B cell (primary cell): ENCODE results near the gene EIF4A2. TPM values are rescaled to one million over a fixed set of nuclear protein-coding genes. Genes with fewer than 3 reads are reported as not detected.
A peak's percentile ranks its signal among the peaks of the same experiment; 100 is the strongest.
"Not testable (repeated sequence)": the region's sequence is repeated elsewhere in the genome, so short reads cannot be mapped to it uniquely, and the experiment has no call there.

Experiments used
- ATAC-seq: fragments of 200-7000 bp; cut with Tn5 transposase; one replicate; pipeline ENCODE4 v1.10.0; 2021; ENCODE audit warnings: low read depth, mild to moderate bottlenecking, moderate number of reproducible peaks, moderate library complexity
- CTCF ChIA-PET: fragments of 350-600 bp; sonication (Branson Sonifier 250); formaldehyde crosslinking; loops from one replicate; lab custom pipeline; 2021; ENCODE audit warnings: antibody characterized with exemption, inconsistent platforms; lab: Charles Lee
- POLR2A ChIA-PET: fragments of 350-600 bp; sonication (Branson Sonifier 250); formaldehyde crosslinking; loops from one replicate; lab custom pipeline; 2021; ENCODE audit warnings: antibody characterized with exemption; lab: Charles Lee
- DNase-seq: peaks from one replicate; pipeline ENCODE4 v3.0.0; 2013
- H2AFZ ChIP-seq: 2 replicates; pipeline ENCODE4 v1.6.1; 2012; ENCODE audit warnings: mild to moderate bottlenecking, low read depth, low read length; ENCODE audit not compliant: insufficient read depth, poor library complexity, severe bottlenecking
- H3K27ac ChIP-seq, 2 donors: 1 replicate in 1 of 2; 2 replicates in 1 of 2; pipeline ENCODE4 v1.5.1; 2012 to 2013; ENCODE audit warnings: low read length in 2 of 2, mild to moderate bottlenecking in 2 of 2, moderate library complexity in 1 of 2
- H3K27me3 ChIP-seq, 4 experiments: fragments of 200-600 bp in 1 of 4; sonication (generic) in 1 of 4; replicated peaks in 1 of 4; 1 replicate in 2 of 4; 2 replicates in 2 of 4; pipeline versions ENCODE4 v1.6.1 to v1.7.0; 2013 to 2016; ENCODE audit warnings: low read length in 3 of 4, mild to moderate bottlenecking in 2 of 4, mixed read lengths in 1 of 4, moderate library complexity in 1 of 4; ENCODE audit not compliant: insufficient read depth in 4 of 4, control insufficient read depth in 3 of 4; ENCODE audit errors: control extremely low read depth in 1 of 4
- H3K36me3 ChIP-seq, 2 experiments: replicated peaks in 1 of 2; 1 replicate in 1 of 2; 2 replicates in 1 of 2; pipeline versions ENCODE4 v1.6.1 to v1.7.1; 2013; ENCODE audit warnings: low read length in 1 of 2; ENCODE audit not compliant: insufficient read depth in 2 of 2, control insufficient read depth in 1 of 2; ENCODE audit errors: control extremely low read depth in 1 of 2, extremely low read depth in 1 of 2
- H3K4me1 ChIP-seq, 2 donors: fragments of 200-600 bp in 1 of 2; sonication (generic) in 1 of 2; 1 replicate in 1 of 2; 2 replicates in 1 of 2; pipeline versions ENCODE4 v1.5.1 to v1.6.1; 2013 to 2017; ENCODE audit warnings: low read length in 2 of 2; ENCODE audit not compliant: control insufficient read depth in 2 of 2, insufficient read depth in 2 of 2
- H3K4me2 ChIP-seq: replicated peaks from 2 replicates; pipeline ENCODE3; 2012; ENCODE audit warnings: mild to moderate bottlenecking, low read depth, low read length; ENCODE audit not compliant: poor library complexity, severe bottlenecking
- H3K4me3 ChIP-seq, 5 experiments: fragments of 200-600 bp in 1 of 5; sonication (generic) in 1 of 5; 1 replicate in 3 of 5; 2 replicates in 2 of 5; pipeline versions ENCODE4 v1.5.1 to v1.7.0; 2011 to 2016; ENCODE audit warnings: low read length in 4 of 5, mild to moderate bottlenecking in 4 of 5, low read depth in 2 of 5, control low read depth in 1 of 5, moderate library complexity in 1 of 5; ENCODE audit not compliant: insufficient read depth in 1 of 5; ENCODE audit errors: control extremely low read depth in 1 of 5, extremely low read depth in 1 of 5
- H3K79me2 ChIP-seq: fragments of 200-600 bp; sonication (generic); one replicate; pipeline ENCODE4 v1.6.0; 2016; ENCODE audit warnings: low read length; ENCODE audit not compliant: control insufficient read depth, insufficient read depth
- H3K9ac ChIP-seq: fragments of 200-600 bp; sonication (generic); 2 replicates; pipeline ENCODE4 v1.6.1; 2017; ENCODE audit warnings: mild to moderate bottlenecking, low read length, moderate library complexity
- H3K9me3 ChIP-seq, 3 donors: one replicate each; pipeline versions ENCODE4 v1.6.1 to v1.7.1; 2013; ENCODE audit warnings: low read length in 2 of 3; ENCODE audit not compliant: control insufficient read depth in 2 of 3, insufficient read depth in 1 of 3; ENCODE audit errors: control extremely low read depth in 1 of 3
- H4K20me1 ChIP-seq: 2 replicates; pipeline ENCODE4 v1.6.0; 2012; ENCODE audit warnings: mild to moderate bottlenecking, low read length; ENCODE audit not compliant: insufficient read depth, control insufficient read depth, poor library complexity, severe bottlenecking
- H3K27ac Mint-ChIP-seq: one replicate; pipeline ENCODE4 v1.8.0; 2021; ENCODE audit warnings: mixed read lengths
- H3K27me3 Mint-ChIP-seq: one replicate; pipeline ENCODE4 v1.8.0; 2021; ENCODE audit warnings: mixed read lengths
- H3K4me1 Mint-ChIP-seq: one replicate; pipeline ENCODE4 v1.8.0; 2021; ENCODE audit warnings: mixed read lengths
- H3K4me3 Mint-ChIP-seq: one replicate; pipeline ENCODE4 v1.8.0; 2021; ENCODE audit warnings: mixed read lengths
- H3K9me3 Mint-ChIP-seq: one replicate; pipeline ENCODE4 v1.8.0; 2022; ENCODE audit warnings: mixed read lengths; ENCODE audit not compliant: insufficient read depth
- EZH2 ChIP-seq: IDR thresholded peaks from 2 replicates; pipeline ENCODE4 v1.6.1; 2012; ENCODE audit warnings: borderline replicate concordance, low read depth, mild to moderate bottlenecking, moderate library complexity, low read length; ENCODE audit not compliant: insufficient read depth, poor library complexity, severe bottlenecking
- WGBS: methylation state at CpG from one replicate; pipeline ENCODE4 v1.1.5; 2013; ENCODE audit warnings: missing lambda C conversion rate; ENCODE audit not compliant: insufficient coverage; 5-methylcytosine and 5-hydroxymethylcytosine counted together
- intact Hi-C: fragments of 100-400 bp; cut with micrococcal nuclease; formaldehyde crosslinking; loops from one replicate; pipeline ENCODE4 v1.10.0; 2022
- polyA plus RNA-seq: library from polyadenylated mRNA; depleted of rRNA; stranded (reverse); fragments of >200 nt; gene quantifications from 2 replicates; pipeline ENCODE4 v1.2.3, GENCODE V29; 2012
- total RNA-seq, 2 donors: library from RNA; stranded (reverse); fragments of 120-200 nt in 1 of 2; gene quantifications; 1 replicate in 1 of 2; 2 replicates in 1 of 2; pipeline versions ENCODE4 v1.2.3 to v1.2.4, GENCODE V29; 2013 to 2022
- TF ChIP-seq, protein P1 (sequence below): fragments of 200-600 bp; IDR thresholded peaks from one replicate; pipeline ENCODE4 v1.8.0; 2022; ENCODE audit warnings: antibody characterized with exemption, mild to moderate bottlenecking

EIF4A2 gene
- total and polyA plus RNA-seq, 2 donors (not counting 1 experiment from before 2014, with no cell fraction given): 506 to 547 TPM

DNA sequence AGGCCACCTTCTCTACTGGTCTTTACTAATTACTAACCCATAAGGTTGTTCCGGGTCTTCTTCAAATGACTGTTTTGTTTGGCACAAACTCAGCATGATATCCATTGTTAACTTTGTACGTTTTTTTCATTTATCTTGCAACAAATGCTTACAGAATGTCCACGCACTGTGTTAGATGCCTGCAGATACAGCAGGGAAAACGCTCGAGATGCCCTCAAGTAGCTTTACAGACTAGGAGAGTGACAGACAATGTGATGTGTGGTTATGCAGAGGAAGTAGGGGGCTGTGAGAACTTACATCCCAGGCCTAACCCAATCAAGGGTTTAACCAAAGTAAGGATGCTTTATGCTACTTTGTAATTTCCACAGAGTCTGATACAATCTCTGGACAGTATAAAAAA lies 23.9 kb downstream of the EIF4A2 start:
- Mint-ChIP-seq H3K27ac (peak overlapping the region; percentile 97), H3K4me1 (peaks cover 20% of the 10 kb centered on the region), H3K9me3 (no peaks in the 10 kb centered on the region), H3K27me3 (no peaks in the 10 kb centered on the region), H3K4me3 (peak overlapping the region; percentile 99)
- TF ChIP-seq, protein P1, sequence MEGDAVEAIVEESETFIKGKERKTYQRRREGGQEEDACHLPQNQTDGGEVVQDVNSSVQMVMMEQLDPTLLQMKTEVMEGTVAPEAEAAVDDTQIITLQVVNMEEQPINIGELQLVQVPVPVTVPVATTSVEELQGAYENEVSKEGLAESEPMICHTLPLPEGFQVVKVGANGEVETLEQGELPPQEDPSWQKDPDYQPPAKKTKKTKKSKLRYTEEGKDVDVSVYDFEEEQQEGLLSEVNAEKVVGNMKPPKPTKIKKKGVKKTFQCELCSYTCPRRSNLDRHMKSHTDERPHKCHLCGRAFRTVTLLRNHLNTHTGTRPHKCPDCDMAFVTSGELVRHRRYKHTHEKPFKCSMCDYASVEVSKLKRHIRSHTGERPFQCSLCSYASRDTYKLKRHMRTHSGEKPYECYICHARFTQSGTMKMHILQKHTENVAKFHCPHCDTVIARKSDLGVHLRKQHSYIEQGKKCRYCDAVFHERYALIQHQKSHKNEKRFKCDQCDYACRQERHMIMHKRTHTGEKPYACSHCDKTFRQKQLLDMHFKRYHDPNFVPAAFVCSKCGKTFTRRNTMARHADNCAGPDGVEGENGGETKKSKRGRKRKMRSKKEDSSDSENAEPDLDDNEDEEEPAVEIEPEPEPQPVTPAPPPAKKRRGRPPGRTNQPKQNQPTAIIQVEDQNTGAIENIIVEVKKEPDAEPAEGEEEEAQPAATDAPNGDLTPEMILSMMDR: no peak
- TF ChIP-seq EZH2: no peak
- peaks cover 15 to 19% of the 10 kb centered on the region in 2 donors for H3K4me1 ChIP-seq
- H2AFZ ChIP-seq: peak overlapping the region; percentile 92
- intact Hi-C loops: loop anchor here (5.0 kb wide), 2 partner anchors 35 to 190 kb away; no protein-coding TSS in a partner anchor
- WGBS: 67% methylated on average over 1 of the region's 5 CpGs
- peak overlapping the region; percentile 78 to 86 for H3K27ac ChIP-seq
- H3K27me3 ChIP-seq: no peaks in the 10 kb centered on the region
- CTCF ChIA-PET: interaction anchor here (1.8 to 5.8 kb wide), 2 partner anchors 13 to 190 kb away, joined by 7 to 25 read pairs; no protein-coding TSS in a partner anchor
- H3K4me3 ChIP-seq: peak overlapping the region in 4 of 5 experiments; percentile 78 to 94 (median 90)
- H3K9ac ChIP-seq: peak overlapping the region; percentile 73
- peaks cover 3 to 7% of the 10 kb centered on the region in 2 experiments for H3K36me3 ChIP-seq
- H4K20me1 ChIP-seq: no peaks in the 10 kb centered on the region
- DNase-seq: no peak
- H3K9me3 ChIP-seq: peaks cover 0 to 2% (median 0%) of the 10 kb centered on the region in 3 donors
- no peak for ATAC-seq
- peaks cover 18% of the 10 kb centered on the region for H3K79me2 ChIP-seq
- H3K4me2 ChIP-seq: peak overlapping the region; percentile 86
- POLR2A ChIA-PET: interaction anchor here (0.6 to 2.8 kb wide), 3 partner anchors 24 to 260 kb away, joined by 4 to 16 read pairs (median 5); partner anchors contain the start of gene EIF4A2

DNA sequence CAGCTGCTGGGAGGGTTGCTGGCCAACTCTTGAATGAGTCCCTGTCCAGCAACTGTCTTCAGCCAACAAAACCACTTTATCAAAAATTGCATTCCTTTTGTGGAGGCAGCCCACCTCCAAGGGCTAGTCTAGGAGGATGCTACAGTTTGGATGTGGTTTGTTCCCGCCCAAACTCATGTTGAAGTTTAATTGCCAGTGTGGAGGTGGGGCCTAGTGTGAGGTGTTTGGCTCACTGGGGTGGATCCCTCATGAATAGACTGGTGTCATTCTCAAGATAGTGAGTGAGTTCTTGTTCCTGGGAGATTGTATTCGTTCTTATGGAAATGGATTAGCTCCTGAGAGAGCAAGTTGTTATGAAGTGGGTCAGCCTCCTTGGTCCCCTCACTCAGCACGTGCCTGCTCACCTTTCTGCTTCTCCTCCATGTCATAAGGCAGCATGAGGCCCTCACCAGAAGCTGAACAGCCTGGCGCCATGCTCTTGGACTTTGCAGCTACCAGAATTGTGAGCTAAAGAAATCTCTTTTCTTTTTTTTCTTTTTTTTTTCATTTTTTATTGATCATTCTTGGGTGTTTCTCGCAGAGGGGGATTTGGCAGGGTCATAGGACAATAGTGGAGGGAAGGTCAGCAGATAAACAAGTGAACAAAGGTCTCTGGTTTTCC lies 27.1 kb downstream of the EIF4A2 start:
- no peaks in the 10 kb centered on the region for H3K27me3 ChIP-seq
- intact Hi-C loops: no loop called here
- H3K9ac ChIP-seq: no peak overlapping the region
- no peak overlapping the region for H3K27ac ChIP-seq
- Mint-ChIP-seq H3K27ac (no peak overlapping the region), H3K4me3 (no peak overlapping the region), H3K4me1 (peaks cover 13% of the 10 kb centered on the region), H3K27me3 (peaks cover 6% of the 10 kb centered on the region), H3K9me3 (no peaks in the 10 kb centered on the region)
- peaks cover 7% of the 10 kb centered on the region for H3K79me2 ChIP-seq
- no peaks in the 10 kb centered on the region for H4K20me1 ChIP-seq
- ChIA-PET CTCF (interaction anchor here (5.8 kb wide), 1 partner anchor 10 kb away, joined by 25 read pairs; no protein-coding TSS in a partner anchor), POLR2A (no interaction called here)
- no peak for TF ChIP-seq EZH2
- TF ChIP-seq, protein P1: no peak
- H2AFZ ChIP-seq: no peak overlapping the region
- no peak overlapping the region for H3K4me3 ChIP-seq
- ATAC-seq: no peak
- peaks cover 0 to 2% (median 0%) of the 10 kb centered on the region in 3 donors for H3K9me3 ChIP-seq
- no peak for DNase-seq
- H3K4me2 ChIP-seq: no peak overlapping the region
- no peaks in the 10 kb centered on the region for H3K36me3 ChIP-seq
- H3K4me1 ChIP-seq: peaks cover 10 to 15% of the 10 kb centered on the region in 2 donors
- 100% methylated on average over 2 of the region's 5 CpGs for WGBS

DNA sequence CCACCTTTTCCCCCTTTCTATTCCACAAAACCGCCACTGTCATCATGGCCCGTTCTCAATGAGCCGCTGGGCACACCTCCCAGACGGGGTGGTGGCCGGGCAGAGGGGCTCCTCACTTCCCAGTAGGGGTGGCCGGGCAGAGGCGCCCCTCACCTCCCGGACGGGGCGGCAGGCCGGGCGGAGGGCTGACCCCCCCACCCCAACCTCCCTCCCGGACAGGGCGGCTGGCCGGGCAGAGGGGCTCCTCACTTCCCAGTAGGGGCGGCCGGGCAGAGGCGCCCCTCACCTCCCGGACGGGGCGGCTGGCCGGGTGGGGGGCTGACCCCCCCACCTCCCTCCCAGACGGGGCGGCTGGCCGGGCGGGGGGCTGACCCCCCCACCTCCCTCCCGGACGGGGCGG lies 27.9 kb downstream of the EIF4A2 start:
- H3K9me3 ChIP-seq, H3K27ac Mint-ChIP-seq, DNase-seq, H2AFZ ChIP-seq, H3K27me3 ChIP-seq, H3K4me3 ChIP-seq, H3K27me3 Mint-ChIP-seq, H3K79me2 ChIP-seq, H3K9me3 Mint-ChIP-seq, ATAC-seq, H3K4me3 Mint-ChIP-seq, H3K27ac ChIP-seq, intact Hi-C loops, H3K4me2 ChIP-seq, H3K9ac ChIP-seq, CTCF ChIA-PET, H3K36me3 ChIP-seq, H3K4me1 Mint-ChIP-seq, H4K20me1 ChIP-seq, POLR2A ChIA-PET, H3K4me1 ChIP-seq: not testable (repeated sequence)
- 100% methylated on average over 2 of the region's 29 CpGs for WGBS
